ENCODE measurements around the gene STEAP4.
"Not testable (repeated sequence)": the region's sequence is repeated elsewhere in the genome, so short reads cannot be mapped to it uniquely, and the experiment has no call there.

The STEAP4 gene

DNA sequence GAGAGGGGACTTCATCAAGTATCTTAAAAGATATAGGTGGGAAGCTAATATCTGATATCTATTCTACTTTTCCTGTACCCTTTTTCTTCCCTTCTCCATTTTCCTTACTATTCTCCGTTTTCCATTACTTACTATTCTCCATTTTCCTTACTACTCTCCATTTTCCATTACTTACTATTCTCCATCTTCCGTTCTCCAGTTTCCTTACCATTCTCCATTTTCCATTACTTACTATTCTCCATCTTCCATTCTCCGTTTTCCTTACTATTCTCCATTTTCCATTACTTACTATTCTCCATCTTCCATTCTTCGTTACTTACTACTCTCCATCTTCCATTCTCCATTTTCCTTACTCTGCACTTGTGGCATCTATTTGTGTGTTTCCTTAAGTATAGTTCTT is 39.3 kb downstream of the STEAP4 start:
- no peak for DNase-seq

DNA sequence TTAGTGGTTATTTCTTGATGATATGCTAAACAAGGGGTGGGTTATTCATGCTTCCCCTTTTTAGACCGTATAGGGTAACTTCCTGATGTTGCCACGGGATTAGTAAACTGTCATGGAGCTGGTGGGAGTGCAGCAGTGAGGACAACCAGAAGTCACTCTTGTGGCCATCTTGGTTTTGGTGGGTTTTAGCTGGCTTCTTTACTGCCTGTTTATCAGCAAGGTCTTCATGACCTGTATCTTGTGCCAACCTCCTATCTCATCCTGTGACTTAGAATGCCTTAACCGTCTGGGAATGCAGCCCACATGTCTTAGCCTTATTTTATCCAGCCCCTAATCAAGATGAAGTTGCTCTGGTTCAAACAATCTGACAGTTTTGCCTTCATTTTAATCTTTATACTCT is 41.7 kb downstream of the STEAP4 start:
- not testable (repeated sequence) for DNase-seq

DNA sequence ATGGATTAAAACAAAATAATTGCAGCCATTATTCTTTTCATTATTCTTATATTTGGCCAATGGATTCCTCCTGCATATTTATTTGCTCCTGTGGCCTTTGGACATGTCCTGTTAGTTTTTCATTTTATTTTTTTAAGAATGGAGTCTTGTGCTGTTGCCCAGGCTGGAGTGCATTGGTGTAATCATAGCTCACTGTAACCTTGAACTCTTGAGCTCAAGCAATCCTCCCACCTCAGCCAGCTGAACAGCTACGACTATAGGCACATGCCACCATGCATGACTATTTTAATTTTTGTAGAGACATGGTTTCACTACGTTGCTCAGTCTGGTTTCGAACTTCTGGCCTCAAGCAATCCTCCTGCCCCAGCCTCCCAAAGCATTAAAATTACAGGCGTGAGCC is 44.1 kb downstream of the STEAP4 start:
- DNase-seq = no peak

DNA sequence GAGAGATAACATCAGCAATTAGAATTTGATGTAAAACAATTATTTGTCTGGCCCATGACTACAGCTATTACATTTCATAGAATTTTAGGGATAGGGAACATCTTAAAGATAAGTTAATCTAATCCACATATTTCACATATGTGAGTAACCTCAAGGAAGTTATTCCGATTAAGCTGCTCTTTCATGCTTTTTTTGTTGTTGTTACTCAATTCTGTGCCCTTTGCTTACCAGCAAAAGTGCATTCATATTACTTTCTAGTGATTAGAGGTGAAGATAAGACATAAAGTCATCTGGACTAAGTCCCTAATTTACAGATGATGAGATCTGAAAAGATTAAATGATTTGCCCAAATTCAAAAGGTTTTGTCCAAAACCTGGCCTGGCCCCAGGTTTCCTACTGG is 46.0 kb downstream of the STEAP4 start:
- DNase-seq = no peak

DNA sequence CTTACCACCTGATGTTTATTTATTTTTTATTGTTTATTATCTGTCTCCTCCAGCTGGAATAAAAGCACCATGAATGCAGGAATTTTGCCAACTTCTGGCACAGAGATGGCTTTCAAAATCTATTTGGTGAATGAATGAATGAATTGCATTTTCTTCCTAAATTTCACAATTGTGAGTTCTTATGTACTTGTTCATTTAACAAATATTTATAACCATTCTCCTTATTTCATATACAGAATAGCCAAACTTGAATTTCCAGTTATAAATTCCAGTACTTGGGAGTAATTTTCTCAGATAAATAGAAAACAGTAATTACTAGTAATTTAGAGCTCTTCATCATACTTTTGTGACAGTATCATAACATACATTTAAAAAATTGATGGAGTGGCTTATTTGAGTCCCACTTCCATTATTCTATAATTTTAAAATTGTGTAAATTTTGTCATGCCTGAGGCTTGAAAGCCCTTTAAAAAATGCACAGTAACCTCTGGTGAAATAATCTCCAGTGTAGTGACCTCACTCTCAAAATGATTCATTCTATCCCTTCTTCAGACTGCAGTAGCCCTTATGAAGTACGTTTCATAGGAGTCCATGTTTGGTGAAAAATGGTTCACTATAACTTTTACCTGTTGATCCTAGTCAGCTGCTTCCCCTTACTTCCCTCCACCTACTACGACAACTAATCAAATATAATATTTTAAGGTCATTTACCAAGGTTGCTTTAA is 46.9 kb downstream of the STEAP4 start:
- DNase-seq = no peak

DNA sequence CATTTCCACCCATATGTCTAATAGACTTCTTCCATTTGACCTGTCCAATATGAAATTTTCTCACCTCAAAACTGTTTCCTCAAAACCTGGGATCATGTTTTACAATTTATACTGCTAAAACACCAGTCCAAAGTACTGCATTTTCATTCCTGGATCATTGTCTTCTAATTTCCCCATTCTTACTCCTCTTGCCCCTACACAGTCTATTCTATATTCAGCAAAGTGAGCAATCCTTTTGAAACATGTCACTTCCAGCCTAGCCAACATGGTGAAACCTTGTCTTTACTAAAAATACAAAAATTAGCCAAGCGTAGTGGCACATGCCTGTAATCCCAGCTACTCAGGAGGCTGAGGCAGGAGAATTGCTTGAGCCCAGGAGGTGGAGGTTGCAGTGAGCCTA is 48.4 kb downstream of the STEAP4 start:
- not testable (repeated sequence) for DNase-seq

DNA sequence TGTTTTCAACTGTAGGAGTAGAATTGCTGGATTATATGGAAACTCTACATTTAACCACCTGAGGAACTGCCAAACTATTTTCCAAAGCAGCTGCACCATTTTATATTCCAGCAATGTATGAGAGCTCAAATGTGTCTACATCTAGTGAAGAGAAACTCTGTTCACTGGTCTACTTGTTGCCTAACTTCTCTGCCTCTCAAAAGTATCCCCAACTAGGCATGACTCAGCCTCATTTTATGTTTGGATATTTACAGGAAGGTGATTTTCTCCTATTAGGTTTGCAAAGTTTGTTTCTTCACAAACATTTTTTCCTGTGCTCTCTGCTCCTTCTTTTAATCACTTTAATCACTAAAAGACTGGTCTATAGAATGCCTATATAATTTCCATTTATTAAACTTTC is 49.8 kb downstream of the STEAP4 start:
- DNase-seq = no peak

DNA sequence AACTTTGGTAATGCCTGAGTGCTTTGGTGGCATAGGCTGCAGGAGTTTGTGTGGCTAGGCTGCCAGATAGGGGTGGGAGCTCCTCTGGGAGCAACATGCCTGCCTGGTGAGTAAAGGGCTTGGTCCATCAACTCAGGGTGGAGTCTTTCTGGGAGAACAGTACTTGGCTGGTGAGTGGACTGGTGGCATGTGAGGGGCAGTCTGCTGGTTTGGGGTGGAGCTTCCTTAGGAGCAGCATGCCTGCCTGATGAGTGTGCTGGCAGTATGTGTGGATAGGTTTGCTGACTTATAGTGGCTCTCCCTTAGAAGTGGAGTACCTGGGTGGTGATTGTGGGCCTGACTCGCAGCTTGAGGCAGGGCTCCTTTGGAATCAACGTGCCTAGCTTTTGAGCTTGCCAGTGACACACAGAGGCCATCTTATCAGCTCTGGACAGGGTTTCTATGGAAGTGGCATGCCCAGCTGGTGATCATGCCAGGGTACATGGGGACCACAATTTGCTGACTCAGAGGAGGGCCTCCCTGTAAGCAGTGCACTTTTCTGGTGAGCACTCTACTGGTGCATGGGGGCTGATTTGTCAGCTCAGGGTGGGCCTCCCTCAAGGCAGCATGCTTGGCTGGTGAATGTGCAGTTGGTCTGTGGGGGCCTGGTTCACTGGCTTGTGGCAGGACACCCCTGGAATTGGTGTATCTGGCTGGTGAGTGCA is 51.8 kb downstream of the STEAP4 start:
- DNase-seq = no peak

DNA sequence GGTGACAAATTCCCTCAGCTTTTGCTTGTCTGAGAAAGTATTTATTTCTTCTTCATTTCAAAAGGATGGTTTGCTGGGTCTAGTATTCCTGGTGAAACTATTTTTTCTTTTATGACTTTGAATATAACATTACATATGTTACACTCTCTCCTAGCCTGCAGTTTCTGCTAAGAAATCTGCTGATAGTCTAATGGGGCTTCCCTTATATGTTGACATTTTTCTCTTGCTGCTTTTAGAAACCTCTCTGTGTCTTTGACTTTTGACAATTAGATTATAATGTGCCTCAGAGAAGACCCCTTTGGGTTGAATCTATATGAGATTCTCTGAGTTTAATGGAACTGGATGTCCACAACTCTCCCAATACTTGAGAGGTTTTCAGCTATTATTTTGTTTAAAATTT is 53.1 kb downstream of the STEAP4 start:
- no peak for DNase-seq

DNA sequence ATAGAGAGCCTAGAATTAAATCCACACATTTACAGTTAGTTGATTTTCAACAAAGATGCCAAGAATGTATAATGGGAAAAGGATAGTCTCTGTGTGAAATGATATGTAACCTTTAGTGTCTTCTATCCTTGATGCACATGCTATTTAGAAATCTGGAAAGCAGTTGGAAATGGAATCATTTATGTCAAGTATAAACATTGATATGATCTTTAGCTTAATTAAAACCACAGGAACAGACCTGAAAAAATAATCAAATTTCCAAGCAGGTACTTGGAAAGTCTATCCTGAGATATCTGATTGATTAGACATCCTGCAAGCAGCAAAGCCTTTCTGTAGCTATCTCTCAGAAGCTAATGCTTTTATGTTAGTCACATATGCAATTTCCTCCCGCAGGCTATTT is 62.4 kb downstream of the STEAP4 start:
- DNase-seq = no peak

DNA sequence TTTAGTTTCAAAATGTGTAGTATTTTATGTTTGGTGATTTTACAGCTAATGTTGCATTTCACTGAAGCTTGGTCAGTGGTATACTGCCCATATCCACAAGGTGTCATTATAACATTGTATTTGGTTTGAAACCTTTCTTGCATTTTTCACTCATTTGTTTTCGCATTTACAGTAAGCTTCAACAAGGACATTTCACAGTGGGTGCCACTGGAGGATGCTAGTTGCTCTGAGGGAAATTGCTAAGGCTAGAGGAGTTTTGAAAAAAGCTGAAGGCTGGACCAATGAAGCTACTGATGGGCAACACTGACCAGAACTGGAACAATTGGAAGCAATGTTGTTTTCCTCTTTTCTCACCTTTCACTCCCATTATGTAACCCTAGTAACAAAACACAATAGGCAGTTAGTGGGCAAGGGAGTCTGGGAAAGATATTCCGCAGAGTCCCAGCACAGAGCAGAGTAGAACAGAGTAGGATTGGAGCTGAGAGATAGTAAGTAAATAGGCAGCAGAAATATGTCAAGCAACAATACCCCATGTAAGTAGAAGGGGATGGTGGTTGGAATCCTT is 63.3 kb downstream of the STEAP4 start:
- peak; percentile 68 for DNase-seq

DNA sequence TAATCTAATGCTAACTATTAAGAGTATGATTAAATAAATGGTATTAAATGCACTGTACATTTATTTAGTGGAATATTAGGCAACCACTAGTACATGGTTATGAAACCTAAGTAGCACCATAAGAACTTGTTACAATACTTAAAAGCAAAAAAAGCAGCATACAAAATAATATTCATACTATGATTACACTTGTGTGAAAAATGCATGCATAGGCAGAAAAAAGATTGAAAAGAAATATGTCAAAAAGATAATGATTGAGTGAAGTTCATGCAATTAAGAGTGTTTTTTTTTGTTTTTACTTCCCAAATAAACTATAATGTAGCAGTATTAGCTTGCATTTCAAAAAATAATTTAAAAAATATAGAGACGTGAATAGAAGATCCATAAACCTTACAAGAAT is 66.8 kb downstream of the STEAP4 start:
- DNase-seq = no peak

DNA sequence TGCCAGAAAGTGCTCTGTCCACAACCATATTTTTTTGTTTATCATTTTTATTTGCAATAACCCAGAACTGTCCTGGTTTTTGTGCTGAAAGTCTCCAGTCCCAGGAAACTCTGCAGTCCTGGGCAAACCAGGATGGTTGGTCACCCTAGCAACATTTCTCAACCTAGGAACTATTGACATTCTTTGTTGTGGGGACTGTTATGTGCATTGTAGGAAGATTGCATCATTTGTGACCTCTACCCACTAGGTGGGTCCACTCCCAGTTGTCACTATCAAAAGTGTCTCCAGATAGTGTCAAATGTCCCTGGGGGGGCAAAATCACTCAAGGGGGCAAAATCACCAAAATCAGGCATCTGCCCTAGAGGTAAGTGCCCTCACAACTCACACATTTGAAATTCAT is 72.9 kb downstream of the STEAP4 start:
- no peak for DNase-seq

DNA sequence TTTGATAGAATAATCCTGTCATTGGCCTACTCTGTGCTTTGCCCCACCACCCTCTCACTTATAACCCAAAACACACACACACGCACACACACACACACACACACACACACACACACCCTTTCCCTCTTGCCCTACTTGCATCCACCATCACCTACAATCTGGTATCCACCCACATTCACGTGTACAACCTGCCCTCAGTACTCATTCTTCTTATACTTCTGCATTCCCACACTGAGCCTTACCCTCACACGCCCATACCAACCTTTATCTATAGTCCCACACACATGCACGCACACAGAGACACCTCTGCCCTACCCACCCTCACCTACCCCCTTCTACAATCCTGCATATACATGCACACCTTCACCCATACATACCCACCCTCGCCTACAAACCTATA is 76.0 kb downstream of the STEAP4 start:
- DNase-seq = no peak

DNA sequence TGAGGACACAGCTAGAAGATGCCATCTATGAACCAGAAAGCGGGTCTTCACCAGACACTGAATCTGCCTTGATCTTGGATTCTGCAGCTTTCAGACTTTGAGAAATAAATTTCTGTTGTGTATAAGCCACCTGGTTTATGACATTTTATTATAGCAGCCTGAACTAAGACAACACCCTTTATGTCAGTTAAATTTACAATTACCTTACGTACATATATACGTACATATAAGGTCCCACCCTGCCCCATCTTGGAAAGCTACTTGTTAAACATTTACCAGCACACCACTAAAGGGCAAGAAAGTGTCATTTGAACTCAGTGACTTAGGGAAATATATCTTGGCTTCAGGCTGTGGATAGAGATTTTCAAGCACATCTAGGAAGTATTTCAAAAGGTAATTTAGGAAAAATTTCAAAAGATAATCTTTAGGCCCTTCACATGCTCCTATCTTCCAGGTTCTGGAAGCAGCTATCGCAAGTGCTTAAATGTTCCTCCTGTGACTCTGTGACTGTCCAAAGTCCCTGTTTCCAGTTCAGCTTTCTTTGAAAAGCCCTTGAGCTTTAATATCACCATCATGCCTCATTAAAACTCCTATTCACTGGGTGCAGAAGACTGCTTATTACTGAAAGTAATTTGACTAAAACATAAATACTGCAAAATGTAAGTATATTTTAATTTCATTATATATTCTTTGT is 77.2 kb downstream of the STEAP4 start:
- no peak for DNase-seq

DNA sequence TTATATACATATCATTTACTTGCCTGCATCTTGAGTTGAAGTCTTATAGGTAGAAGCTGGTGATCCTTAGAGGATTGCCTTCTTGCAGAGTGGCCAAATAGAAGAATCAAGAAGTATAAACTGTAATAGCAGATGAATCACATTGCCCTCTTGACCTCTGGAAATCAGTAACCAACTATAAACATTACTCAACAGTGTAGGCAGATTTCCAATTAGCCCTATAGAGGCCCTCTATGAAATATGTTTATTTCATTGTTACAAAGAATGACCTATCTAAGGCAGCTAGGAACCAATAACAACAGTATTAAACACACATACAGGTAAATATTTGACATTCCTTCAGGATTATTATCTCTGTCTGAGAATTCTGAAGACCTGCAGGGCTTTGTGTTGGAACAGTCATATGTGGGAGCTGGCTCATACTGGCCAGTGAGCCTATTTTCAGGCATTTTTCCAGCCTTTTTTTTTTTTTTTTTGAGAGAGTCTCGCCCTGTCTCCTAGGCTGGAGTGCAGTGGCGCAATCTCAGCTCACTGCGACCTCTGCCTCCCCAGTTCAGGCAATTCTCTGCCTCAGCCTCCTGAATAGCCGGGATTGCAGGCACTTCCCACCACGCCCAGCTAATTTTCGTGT is 79.7 kb downstream of the STEAP4 start:
- no peak for DNase-seq

DNA sequence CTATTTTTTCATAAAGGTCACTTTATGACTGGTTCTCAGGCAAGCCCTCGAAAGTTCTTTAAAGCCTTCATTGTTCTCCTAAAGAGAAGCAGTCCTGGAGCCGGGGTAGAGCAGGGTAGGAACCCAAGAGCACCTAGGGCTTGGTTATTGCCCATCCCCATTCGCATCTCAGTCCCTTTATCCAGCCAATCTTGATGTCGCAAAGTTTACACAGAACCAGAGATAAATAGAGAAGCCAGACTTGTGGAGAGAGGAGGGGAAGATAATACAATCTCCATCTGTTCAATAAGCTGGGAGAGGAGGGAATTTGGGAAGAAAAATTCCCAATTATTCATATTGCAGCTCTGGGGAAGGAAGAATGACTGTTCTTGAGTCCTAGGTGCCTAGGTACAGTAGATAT is 80.5 kb downstream of the STEAP4 start:
- DNase-seq = no peak

DNA sequence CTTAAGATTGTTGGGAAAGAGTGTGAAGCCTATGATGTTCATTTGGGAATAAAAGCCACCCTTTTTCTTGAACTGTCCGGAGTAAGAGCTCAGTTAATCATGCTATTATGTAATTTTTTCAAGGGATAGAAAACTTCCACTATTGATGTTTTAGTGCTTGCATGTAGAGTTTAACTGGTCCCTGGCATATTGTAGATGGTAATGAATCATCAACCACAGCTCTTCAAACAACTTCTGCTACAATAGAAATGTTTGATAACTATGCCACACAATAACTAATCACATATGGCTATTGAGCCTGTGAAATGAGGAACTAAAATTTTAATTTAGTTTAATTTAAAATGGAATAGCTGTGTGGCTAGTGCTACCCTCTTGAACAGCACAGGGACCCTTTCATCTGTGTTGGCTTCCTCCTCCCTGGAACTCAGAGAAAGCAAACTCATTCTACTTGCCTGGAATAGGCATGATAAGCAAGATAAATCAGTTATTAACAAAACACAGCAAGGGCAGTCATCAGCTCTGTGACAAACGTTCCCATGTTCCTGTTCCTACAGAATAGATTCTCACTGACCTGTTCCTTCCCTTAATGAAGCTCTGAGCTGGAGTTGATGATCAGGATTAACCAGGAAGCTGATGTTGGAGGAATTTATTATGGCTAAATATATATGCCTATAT is 82.0 kb downstream of the STEAP4 start:
- no peak for DNase-seq

DNA sequence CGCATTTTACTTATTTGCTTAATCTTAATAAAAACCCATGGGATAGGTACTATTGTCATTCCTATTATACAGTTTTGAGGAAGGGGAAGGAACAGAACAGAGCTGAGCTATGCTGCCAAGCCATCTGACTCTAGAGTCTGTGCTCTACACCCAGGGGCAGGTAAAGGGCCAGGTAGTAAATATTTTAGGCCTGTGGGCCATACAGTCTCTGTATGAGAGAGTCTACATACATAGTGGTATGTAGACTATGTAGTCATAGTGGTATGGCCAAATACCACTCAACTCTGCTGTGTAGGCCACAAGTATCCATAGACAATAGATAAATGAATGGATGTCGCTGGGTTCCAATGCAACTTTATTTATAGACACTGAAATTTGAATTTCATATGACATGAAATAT is 83.4 kb downstream of the STEAP4 start:
- DNase-seq = no peak
